ENCODE results near the gene TRAF3IP3.
A peak's percentile ranks its signal among the peaks of the same experiment; 100 is the strongest.

TRAF3IP3 gene

DNA sequence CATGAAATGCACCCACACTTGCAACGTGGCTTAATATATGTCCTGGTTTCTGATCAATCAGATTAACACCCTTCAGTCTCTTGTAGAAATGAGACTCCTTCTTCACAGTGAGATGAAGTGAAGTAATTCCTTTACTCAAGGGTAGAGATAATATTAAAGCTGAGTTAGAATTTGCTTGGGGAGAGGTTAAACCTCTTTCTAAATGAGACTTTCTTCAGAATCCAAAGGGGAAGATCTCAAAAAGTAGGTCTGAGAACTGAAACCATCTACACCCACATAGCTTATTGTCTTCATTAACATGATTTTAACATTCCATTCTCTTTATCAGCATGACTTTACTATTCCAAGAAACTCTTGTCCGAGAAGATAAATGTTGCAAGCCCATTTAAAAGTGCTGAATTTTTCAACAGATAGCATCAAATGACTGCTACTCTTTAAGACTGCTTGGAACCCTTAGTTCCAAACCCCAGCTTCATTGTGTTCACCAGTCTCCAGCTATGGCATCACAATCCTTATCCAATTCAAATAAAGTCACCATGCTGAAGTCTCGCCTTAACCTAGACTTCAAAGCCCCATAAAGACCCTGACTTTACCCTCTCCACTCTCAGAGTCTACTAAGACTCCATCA is 19.2 kb upstream of the TRAF3IP3 start:
- no peak for DNase-seq (ENCODE audit: low spot score)

DNA sequence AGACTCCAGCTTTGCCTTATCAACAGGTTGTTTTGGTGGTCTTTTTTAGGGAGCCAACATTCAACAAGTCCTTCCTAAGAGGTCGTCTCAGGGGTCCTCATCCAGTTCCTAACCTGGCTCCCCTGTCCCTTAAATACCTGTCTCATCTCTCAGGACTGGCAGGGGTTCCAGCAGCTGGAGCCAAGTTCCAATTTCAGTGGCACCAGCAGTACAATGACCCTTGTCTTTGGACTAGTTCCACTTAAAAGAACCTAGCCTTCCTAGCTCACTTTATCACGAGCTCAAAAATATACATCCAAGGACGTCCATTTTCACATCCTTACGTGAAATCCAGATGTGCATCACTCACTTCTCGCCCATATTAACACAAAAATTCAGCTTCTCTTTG is 18.7 kb upstream of the TRAF3IP3 start:
- no peak for FAIRE-seq
- no peak for DNase-seq (ENCODE audit: low spot score)

More for the DNA sequence above, 19.2 kb upstream of the TRAF3IP3 start:
- no peak for FAIRE-seq

DNA sequence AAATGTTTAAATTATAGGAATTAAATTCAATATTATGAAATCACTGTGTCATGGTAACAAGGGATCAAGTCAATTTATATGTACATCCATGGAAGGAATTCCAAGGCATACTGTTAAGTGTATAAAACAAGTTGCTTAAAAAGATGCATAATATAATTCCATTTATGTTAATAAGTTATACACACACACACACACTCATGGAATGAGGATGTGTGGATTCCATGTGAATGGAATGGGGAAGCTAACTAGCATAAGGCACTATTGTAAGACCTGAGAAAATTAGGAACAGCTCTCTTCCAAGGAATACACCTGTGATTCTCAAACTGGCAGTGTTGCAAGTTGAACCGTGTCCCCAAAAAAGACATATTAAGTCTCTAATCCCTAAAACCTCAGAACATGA is 17.6 kb upstream of the TRAF3IP3 start:
- no peak for FAIRE-seq

DNA sequence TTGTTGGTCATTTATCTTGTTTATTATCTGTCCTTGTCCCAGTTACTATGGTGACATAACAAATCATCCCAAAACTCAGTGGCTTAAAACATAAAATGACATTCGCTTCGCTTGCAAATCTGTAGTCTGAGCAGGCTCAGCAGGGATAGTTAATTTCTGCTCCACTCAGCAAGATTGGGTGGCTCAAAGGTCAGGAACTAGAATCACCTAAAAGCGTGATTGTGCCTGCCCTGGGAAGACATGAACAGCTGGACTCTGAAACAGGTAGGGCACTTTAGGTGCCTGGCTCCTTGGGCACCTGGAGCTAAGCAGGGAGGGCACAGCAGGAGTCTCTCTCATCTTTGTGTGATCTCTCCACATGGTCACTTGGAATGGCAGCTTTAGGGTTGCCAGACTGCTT is 14.7 kb upstream of the TRAF3IP3 start:
- FAIRE-seq (no peak), DNase-seq (ENCODE audit: low spot score) (no peak)

More for the DNA sequence above, 17.6 kb upstream of the TRAF3IP3 start:
- DNase-seq (ENCODE audit: low spot score): no peak

DNA sequence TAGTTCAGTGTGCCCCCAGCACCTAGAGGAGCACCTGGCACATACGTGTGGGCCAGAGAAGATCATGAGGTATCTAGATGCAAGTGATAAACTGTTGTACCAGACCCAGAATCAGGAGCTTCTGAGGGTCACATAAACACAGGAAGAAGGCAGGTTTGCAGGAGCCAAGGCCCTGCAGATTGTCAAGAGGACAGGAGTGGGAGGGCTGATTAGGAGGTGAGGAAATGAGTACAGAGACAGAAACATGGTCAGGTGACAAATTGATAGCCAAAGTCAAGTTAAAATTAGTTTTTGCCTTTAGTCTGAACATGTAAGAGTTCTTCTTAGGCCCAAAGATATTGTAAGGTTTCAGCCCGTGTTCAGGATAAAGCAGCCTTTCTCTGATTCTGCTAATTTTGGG is 14.0 kb upstream of the TRAF3IP3 start:
- DNase-seq (ENCODE audit: low spot score) (no peak), FAIRE-seq (no peak)

DNA sequence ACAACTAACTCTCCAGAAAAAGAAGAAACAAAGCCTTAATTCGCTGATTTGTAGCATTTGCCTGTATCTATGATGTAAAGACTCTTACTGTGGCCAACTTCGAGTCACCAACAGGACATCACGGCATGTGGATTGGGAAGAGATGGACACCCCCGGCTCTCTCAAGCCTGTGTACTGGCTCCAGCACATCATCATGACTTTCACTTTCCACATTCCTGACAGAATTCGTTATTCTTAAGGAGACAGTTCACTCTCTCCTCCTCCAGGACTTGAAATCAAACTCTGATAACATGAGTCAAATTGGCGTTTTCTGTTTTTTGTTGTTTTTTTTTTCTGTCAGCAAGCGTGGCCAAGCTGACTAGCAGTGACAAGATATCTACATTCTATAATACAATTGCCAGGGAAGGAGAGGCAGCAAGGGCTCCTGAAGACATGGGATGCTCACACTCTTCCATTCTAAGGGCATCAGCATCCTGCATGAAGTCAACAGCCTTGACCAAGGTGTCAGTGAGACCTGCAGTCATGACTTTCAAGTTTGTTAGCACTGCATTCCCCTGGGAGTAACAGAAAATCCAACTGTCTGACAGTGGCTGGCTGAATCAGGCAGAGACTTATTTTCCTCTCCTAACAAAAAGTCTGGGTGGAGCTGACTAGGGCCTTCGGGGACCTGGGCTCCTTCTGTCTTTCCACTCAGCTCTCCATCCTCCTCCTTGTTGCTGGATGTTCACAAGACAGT is 13.3 kb upstream of the TRAF3IP3 start:
- FAIRE-seq: no peak
- DNase-seq (ENCODE audit: low spot score): peak; percentile 9

DNA sequence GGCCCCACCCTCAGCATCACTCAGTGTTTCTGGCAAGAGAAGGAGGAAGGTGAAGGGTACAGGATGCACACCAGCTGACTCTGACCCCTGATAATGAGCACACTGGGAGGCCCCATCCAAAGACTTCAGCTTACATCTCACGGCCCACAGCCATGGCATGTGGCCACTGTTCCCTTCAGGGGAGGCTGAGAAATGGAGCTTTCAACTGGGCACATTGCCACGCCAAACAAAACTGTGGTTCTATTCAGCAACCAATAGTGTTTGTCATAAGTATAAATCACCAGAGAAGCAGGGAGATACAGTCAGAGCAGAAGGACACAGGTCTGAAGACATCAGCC is 12.7 kb upstream of the TRAF3IP3 start:
- FAIRE-seq: no peak

DNA sequence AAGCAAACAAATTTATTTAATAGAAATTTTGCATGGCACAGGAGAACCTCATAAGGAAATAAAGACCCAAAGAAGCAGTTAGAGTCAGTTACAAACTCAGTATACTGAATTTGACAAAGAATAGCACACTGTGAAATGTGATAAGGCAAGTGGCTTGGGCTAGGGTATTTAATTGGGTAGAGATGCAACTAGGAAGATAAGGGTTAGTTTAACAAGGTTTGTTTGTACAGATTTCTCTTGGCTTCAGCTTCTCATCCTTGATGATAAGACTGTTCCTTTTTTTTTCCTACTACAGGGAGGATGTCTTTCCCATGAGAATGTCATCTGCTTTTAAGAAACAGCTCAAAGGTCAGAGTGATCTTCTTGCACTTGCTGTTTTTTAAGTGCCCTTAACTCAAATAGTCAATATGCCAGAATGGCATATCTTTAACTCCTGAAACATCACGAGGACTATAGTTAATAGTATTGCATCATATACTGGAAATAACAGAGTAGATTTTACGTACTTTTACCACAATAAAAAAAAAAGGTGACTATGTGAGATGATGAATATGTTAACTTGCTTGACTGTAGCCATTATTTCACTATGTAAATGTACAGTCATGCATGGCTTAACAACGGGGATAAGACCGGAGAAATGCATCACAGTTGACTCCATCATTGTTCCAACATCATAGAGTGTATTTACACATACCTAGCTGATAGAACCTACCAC is 9.2 kb upstream of the TRAF3IP3 start:
- no peak for FAIRE-seq
- DNase-seq (ENCODE audit: low spot score): no peak

More for the DNA sequence above, 12.7 kb upstream of the TRAF3IP3 start:
- peak; percentile 53 for DNase-seq (ENCODE audit: low spot score)

DNA sequence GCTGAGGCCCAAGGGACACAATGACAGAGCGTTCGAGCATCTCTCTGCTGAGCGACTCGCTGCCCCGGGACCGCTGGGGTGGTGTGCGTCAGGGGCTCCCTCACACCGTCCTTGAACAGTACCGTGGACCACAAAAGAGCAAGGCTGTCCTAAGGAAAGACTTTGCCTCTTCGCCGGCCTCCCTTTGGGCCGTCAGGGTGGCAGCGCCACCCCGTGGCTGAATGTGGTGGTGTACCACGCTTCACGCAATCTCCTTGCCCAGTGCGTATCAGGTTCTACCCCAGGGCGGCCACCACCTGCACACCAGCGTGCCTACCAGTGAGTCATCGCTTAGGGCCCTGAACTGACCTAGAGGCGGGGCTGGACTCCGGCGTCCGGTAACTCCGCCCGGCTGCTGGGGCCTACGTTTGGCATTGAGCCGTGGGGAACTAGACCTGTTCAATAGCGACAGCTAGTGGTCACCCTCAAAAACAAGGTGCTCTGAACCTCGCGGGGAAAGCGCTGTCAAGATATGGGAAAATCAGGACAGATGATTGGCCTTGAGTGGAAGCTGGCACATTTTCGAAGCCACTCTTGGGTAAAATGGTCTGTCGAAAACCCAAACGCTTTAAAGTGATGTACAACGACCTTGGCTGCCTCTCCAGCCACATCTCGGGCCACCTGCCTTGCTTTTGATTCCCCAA is 8.1 kb upstream of the TRAF3IP3 start:
- FAIRE-seq (peak; percentile 88), DNase-seq (ENCODE audit: low spot score) (peak; percentile 98)

DNA sequence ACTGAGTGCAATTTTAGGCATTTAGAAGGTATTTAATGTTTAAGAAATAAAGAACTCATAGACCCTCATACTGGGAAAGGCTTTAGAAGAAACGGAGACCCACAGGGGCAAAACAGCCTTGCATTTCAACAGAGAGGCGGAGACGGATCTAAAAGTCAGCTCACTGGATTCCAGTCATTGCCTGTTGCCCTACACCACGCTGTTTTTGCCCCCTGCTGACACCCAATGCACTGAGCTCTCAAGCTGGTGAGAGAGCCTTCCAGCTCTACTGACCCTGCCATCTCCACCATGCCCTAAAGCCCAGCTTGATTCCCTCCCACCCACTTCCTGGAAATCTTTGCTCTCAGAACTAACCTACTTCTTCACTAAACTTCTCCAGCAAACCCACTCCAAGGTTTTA is 7.2 kb upstream of the TRAF3IP3 start:
- DNase-seq (ENCODE audit: low spot score): no peak
- FAIRE-seq: no peak

DNA sequence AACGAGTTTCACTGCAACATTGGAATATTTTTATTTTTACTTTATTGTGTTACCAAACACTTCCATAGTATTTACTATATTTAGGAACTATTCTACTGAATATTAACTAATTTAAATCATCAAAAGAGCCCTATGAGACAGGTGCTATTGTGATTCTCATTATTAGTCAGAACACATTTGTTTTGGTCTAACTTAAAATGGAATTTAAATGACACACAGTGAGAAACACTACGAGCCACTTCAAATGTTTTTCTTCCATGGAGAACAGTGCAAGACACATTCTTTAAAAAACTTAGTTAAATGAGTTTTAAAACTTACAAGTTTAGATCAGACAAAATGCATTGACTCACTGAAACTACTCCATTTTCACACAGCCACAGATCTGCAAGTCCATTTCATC is 6.6 kb upstream of the TRAF3IP3 start:
- FAIRE-seq (no peak), DNase-seq (ENCODE audit: low spot score) (no peak)

DNA sequence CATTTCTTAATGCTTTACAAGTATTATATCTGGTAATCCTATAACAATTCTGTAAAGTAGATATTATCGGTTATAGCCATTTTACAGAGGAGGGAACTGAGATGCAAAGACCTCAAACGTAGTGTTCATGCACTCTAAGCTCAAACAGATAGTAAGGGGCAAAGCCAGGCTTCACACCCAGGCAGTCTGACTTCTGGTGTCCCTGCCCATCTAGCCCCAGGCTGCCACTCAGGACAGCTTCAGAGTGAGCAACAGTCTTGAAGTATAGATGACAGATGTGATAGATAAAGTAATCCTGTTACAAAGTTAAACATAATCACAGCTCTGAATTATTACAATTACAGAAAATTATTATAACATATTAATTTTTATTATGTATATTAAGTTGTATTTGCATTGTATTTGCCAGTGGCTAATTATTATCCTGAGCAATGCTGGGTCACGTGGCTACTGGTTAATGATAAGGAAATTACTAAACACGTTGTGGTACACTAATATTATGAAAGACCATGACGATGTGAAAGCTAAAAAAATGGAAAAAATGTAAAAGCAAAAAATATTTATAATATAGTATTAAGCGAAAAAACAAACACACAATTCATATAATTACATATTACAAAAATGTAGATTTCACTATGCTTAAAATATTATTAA is 6.1 kb upstream of the TRAF3IP3 start:
- peak; percentile 30 for FAIRE-seq
- no peak for DNase-seq (ENCODE audit: low spot score)

DNA sequence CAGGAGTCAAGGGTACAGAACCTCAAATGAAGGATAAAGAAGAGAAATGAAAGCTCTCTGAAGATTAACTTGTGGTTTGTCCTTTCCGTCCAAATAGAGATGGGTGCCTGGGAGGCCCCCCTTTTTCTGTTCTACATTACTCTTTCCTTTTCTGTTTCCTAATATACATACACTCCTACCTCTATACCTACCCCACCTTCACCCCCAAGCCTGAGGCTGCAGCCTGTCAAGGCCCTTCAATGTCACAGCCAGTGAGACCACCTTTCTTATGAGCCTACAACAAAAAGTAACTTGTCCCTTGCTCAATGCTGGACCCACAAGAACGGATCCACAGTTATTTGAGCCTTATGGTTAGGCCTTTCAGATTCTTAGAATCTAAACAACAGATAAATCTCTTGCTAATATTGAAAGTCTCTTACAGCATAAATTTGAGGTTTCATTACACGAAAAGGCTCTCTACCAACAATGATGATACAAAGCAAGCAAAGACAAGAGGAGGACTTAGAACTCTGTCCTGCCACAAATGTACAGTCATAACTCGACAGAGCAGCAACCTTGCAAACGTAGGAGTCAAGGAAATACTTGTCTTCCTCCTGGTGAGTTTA is 4.1 kb upstream of the TRAF3IP3 start:
- DNase-seq (ENCODE audit: low spot score): no peak
- no peak for FAIRE-seq

DNA sequence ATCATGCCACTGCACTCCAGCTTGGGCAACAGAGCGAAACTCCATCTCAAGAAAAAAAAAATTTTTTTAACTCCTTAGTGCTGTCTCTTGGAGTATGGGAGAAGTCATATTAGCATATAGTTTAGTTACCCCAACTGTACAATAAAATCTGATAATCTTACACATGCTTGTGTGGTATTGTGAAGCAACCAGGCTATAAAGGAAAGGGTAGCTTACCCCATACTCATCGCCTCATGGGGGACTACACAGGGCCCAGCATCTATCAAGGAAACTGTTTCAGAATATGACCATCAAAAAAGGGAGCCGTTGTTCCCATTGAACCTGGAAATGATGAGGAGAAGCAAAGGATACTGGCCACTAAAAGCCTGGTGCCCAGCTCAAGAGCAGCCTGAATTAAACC is 3.0 kb upstream of the TRAF3IP3 start:
- no peak for FAIRE-seq
- DNase-seq (ENCODE audit: low spot score): no peak

DNA sequence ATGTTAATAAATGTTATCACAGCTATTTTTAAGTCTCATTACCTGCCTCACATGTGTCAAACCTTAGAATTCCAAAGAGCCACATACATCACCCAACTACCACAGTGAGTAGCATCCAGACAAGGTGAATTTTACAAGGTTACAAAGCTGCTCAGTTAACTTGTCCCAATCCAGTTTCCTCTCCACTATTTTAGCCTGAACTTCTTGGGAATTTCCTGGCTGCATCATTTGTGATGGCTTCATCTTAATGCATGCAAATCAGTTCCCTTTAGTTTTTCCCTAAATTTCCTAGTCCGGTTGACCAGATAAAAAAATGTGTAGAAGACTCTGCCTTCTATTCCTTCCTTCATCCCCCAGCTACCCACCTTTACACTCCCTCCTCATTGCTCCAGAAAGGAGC is 597 bp upstream of the TRAF3IP3 start:
- FAIRE-seq: no peak
- DNase-seq (ENCODE audit: low spot score): no peak

DNA sequence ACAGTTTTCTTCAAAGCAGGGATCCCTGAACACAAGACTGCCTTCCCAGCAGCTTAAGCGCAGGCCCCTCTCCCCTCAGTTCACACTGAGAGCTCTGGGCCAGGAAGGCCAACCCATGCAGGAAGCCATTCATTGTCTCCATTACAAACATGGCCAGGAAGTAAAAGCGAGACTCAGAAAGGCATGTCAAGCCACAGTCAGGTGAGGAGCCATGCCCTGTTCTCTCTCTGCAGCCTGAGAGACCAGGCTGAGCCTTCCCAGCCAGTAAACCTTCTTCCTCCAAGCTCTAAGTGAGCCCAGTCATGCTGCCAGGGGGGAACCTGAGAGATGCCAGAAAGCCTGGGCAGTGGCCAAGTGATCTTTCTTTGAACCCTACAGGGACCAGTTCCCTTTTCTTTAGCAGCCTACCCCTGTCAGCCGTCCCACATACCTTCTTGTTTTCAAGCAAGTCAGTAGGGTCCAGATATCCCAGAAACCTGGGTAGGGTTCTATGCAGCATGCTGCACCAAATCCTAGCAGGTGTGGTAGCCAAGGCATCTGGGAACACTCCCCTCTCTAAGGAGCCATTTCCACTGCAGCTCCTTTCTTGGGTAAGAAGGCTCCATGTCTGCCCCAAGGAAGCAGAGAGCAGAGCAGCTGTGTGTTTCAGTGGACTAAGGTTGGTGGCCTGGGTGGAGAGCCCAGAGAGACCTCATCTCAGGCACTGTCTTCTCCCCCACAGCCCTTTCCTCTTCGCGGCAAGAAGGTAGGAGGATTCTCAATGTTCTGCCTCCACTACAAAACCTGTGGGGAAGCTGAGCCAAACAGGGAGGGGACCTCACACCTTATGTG is 977 bp downstream of the TRAF3IP3 start:
- FAIRE-seq (no peak), DNase-seq (ENCODE audit: low spot score) (no peak)

DNA sequence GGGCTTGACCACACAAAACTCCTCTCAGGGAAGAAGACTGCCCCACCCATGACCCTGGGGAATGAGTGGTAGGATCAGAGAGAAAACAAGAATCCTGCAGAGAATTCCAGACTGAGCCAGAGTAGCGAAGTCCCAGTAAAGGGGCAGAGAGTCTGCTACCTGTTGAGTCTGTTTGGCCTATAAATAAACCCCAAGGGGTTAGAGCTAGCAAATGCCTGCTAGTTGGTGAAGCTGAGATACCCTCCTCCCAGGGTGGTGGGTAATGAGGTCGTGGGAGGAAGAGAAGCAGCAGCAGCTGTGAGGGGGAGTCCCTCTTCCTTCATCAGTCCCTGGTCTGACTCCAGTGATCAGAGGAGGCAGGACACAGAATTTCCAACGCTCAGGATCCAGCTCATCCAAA is 2.5 kb downstream of the TRAF3IP3 start:
- no peak for DNase-seq (ENCODE audit: low spot score)
- FAIRE-seq: no peak

DNA sequence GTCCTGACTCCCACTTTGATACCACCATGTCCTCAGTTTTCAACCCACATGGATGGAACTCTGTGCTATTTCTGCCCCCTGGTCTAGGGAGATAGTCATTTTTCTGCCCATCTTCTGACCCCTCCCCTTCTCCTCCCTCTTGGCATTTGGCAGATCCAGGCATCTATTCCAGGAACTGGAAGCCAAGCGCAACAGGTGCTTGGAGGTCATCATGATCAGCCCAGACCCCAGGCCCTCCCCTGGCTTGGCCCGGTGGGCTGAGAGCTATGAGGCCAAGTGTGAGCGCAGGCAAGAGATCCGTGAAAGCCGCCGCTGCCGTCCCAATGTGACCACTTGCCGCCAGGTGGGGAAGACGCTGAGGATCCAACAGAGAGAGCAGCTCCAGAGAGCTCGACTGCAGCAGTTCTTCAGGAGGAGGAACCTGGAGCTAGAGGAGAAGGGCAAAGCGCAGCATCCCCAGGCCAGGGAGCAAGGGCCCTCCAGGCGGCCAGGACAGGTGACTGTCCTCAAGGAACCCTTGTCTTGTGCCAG is 4.0 kb downstream of the TRAF3IP3 start:
- DNase-seq (ENCODE audit: low spot score): no peak
- FAIRE-seq: no peak

DNA sequence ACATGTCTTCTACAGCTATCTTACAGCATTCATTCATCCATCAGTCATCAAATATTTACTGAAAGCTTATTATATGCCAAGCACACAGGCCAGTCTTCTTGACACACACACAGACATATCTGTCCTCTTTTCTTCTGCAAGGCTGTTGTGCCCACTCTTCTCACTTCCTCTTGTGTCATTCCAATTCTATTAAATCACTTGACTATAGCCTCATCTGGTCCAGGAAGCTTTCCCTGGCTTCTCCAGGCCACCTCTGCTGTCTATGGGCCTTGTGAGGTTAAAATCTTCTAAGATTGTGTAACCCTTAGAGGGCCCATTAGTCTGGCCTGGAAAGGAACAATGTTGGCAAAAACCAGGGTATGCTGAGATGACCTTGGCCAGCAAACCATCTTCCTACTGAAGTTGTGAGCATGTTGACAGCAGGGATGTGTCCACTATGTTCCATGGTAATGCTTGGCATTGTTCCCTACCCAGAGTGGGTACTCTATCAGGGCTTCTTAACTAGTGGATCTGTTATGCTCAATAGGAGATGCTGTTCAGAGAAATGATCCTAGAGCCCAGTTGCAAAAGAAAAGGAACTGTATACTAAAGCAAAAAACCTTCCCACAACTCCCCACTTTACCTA is 5.3 kb downstream of the TRAF3IP3 start:
- no peak for DNase-seq (ENCODE audit: low spot score)
- FAIRE-seq: no peak

DNA sequence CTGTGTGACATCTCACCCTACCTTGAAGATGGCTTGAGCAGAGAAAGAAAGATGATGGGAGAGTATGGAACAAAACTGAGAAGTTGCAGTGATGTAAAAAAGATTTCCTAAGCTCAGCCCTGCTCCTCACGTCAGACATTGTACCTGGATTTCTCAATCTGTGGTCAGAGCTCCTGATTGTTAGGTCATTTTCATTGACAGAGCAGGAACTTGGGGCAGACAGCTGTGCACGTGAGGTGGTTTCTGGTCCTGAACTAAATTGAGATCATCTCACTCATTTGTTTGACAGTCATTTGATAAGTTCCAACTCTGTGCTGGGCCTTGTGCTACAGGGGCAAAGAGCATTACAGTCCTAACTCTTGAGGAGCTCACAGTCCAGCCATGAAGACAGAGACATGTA is 10.2 kb downstream of the TRAF3IP3 start:
- DNase-seq (ENCODE audit: low spot score) (no peak), FAIRE-seq (no peak)

Measured in RCC 7860 (cell line).